ENCODE results near the gene ADRA1B. TPM values are rescaled to one million over a fixed set of nuclear protein-coding genes. Genes with fewer than 3 reads are reported as not detected.

ADRA1B gene
- total RNA-seq, 2 experiments from 2014 or later, result not detected

- no peak for ATAC-seq (ENCODE audit: poor library complexity)
- DNase-seq, result no peak
- Histone ChIP-seq H3K4me3 (ENCODE audit: low read length) (no peak overlapping the region), H3K27me3 (ENCODE audit: control insufficient read depth in 1 of 2, insufficient read depth in 2 of 2, low read length in 2 of 2) (no peaks in the 10 kb centered on the region), H3K36me3 (ENCODE audit: insufficient read depth, low read length) (no peaks in the 10 kb centered on the region), H3K4me1 (ENCODE audit: insufficient read depth, low read length) (no peaks in the 10 kb centered on the region), H3K9me3 (ENCODE audit: control insufficient read depth in 1 of 2, insufficient read depth in 1 of 2, low read length in 2 of 2) (no peaks in the 10 kb centered on the region), H3K27ac (ENCODE audit: low read depth in 1 of 2, low read length in 2 of 2) (no peak overlapping the region)
- no peaks in the 10 kb centered on the region for H3K4me1 Mint-ChIP-seq (ENCODE audit: low read depth)
- no peak overlapping the region for H3K27ac Mint-ChIP-seq
- TF ChIP-seq CTCF (IDR thresholded peaks at IDR 0.05), result no peak
- H3K36me3 Mint-ChIP-seq (ENCODE audit: low read depth), result no peaks in the 10 kb centered on the region
- ChIA-PET POLR2A (no interaction called here), CTCF (no interaction called here)
- no peaks in the 10 kb centered on the region for H3K9me3 Mint-ChIP-seq
- intact Hi-C loops (cut with DNase I, micrococcal nuclease), result no loop called here
- peaks cover 16% of the 10 kb centered on the region for H3K27me3 Mint-ChIP-seq
- H3K4me3 Mint-ChIP-seq, result no peak overlapping the region
Observed at GRCh38 chr5:159888860-159889259, 27.4 kb upstream of the ADRA1B start.

- no peak overlapping the region for H3K27ac Mint-ChIP-seq
- Histone ChIP-seq H3K27ac (ENCODE audit: low read depth in 1 of 2, low read length in 2 of 2) (no peak overlapping the region), H3K36me3 (ENCODE audit: insufficient read depth, low read length) (no peaks in the 10 kb centered on the region), H3K4me3 (ENCODE audit: low read length) (no peak overlapping the region), H3K4me1 (ENCODE audit: insufficient read depth, low read length) (no peaks in the 10 kb centered on the region), H3K27me3 (ENCODE audit: control insufficient read depth in 1 of 2, insufficient read depth in 2 of 2, low read length in 2 of 2) (no peaks in the 10 kb centered on the region), H3K9me3 (ENCODE audit: control insufficient read depth in 1 of 2, insufficient read depth in 1 of 2, low read length in 2 of 2) (no peaks in the 10 kb centered on the region)
- no peak overlapping the region for H3K4me3 Mint-ChIP-seq
- no peak for TF ChIP-seq CTCF (IDR thresholded peaks at IDR 0.05)
- no peaks in the 10 kb centered on the region for H3K4me1 Mint-ChIP-seq (ENCODE audit: low read depth)
- H3K9me3 Mint-ChIP-seq, result no peaks in the 10 kb centered on the region
- DNase-seq (no peak), ATAC-seq (ENCODE audit: poor library complexity) (no peak)
- peaks cover 19% of the 10 kb centered on the region for H3K27me3 Mint-ChIP-seq
- CTCF ChIA-PET, result no interaction called here
- intact Hi-C loops (cut with DNase I, micrococcal nuclease), result no loop called here
- no peaks in the 10 kb centered on the region for H3K36me3 Mint-ChIP-seq (ENCODE audit: low read depth)
- POLR2A ChIA-PET, result no interaction called here
Observed at GRCh38 chr5:159890141-159890540, 26.1 kb upstream of the ADRA1B start.

GRCh38 chr5:159891371-159891770 is 24.9 kb upstream of the ADRA1B start:
- Histone ChIP-seq H3K27ac (ENCODE audit: low read depth in 1 of 2, low read length in 2 of 2) (no peak overlapping the region), H3K27me3 (ENCODE audit: control insufficient read depth in 1 of 2, insufficient read depth in 2 of 2, low read length in 2 of 2) (no peaks in the 10 kb centered on the region), H3K4me1 (ENCODE audit: insufficient read depth, low read length) (no peaks in the 10 kb centered on the region), H3K36me3 (ENCODE audit: insufficient read depth, low read length) (no peaks in the 10 kb centered on the region), H3K9me3 (ENCODE audit: control insufficient read depth in 1 of 2, insufficient read depth in 1 of 2, low read length in 2 of 2) (no peaks in the 10 kb centered on the region), H3K4me3 (ENCODE audit: low read length) (no peak overlapping the region)
- ChIA-PET CTCF (no interaction called here), POLR2A (no interaction called here)
- no peaks in the 10 kb centered on the region for H3K36me3 Mint-ChIP-seq (ENCODE audit: low read depth)
- no peak for TF ChIP-seq CTCF (IDR thresholded peaks at IDR 0.05)
- H3K4me1 Mint-ChIP-seq (ENCODE audit: low read depth), result no peaks in the 10 kb centered on the region
- peaks cover 27% of the 10 kb centered on the region for H3K27me3 Mint-ChIP-seq
- no peak overlapping the region for H3K4me3 Mint-ChIP-seq
- DNase-seq, result no peak
- ATAC-seq (ENCODE audit: poor library complexity), result no peak
- H3K9me3 Mint-ChIP-seq, result no peaks in the 10 kb centered on the region
- no peak overlapping the region for H3K27ac Mint-ChIP-seq
- intact Hi-C loops (cut with DNase I, micrococcal nuclease), result no loop called here
